ENCODE measurements around the gene ATP11A. TPM values are rescaled to one million over a fixed set of nuclear protein-coding genes. Genes with fewer than 3 reads are reported as not detected.

ATP11A gene
- total and polyA plus RNA-seq, 2 experiments from 2014 or later = 12.3 to 52.6 TPM

GRCh38 chr13:112687836-112688559, 1.8 kb upstream of the ATP11A start:
- H3K27me3 ChIP-seq (ENCODE audit: insufficient read depth) = peaks cover 12% of the 10 kb centered on the region
- H3K9me2 ChIP-seq (ENCODE audit: insufficient read depth) = no peaks in the 10 kb centered on the region
- H3F3A ChIP-seq (replicated peaks; ENCODE audit: low read depth) = peaks cover 4% of the 10 kb centered on the region; the same call in 1 of the 2 replicates
- Mint-ChIP-seq H3K4me1 (peaks cover 35% of the 10 kb centered on the region), H3K36me3 (ENCODE audit: low read depth) (no peaks in the 10 kb centered on the region; the same call in 2 of the 3 replicates), H3K9me3 (no peaks in the 10 kb centered on the region; the same call in 2 of the 3 replicates), H3K4me3 (no peak overlapping the region), H3K27me3 (ENCODE audit: insufficient read depth, low read depth, poor library complexity) (peaks cover 23% of the 10 kb centered on the region), H3K27ac (no peak overlapping the region)
- peaks cover 24% of the 10 kb centered on the region for H3K79me2 ChIP-seq (replicated peaks; ENCODE audit: insufficient read depth)
- H4K20me1 ChIP-seq (replicated peaks; ENCODE audit: insufficient read depth) = peaks cover 13% of the 10 kb centered on the region
- TF ChIP-seq EZH2 (IDR thresholded peaks at IDR 0.05; ENCODE audit: low read depth, unreplicated experiment) (no peak), ETS1 (IDR thresholded peaks at IDR 0.05) (no peak), JUNB (IDR thresholded peaks at IDR 0.05; ENCODE audit: unreplicated experiment) (no peak), REST (IDR thresholded peaks at IDR 0.05; ENCODE audit: unreplicated experiment) (no peak), ZNF462 (CRISPR knock-in tag; IDR thresholded peaks at IDR 0.05) (no peak), CTCF (conservative IDR thresholded peaks at IDR 0.05; ENCODE audit: low read depth in 2 of 2) (no peak), ZNF331 (CRISPR knock-in tag; IDR thresholded peaks at IDR 0.05; ENCODE audit: low read depth) (no peak), NANOG (IDR thresholded peaks at IDR 0.05; ENCODE audit: borderline replicate concordance) (no peak), CREB1 (CRISPR knock-in tag; IDR thresholded peaks at IDR 0.05; ENCODE audit: low read depth) (no peak), STAT1 (IDR thresholded peaks at IDR 0.05; ENCODE audit: unreplicated experiment) (no peak), POLR2AphosphoS5 (IDR thresholded peaks at IDR 0.05; ENCODE audit: low read depth) (no peak), ZNF114 (CRISPR knock-in tag; IDR thresholded peaks at IDR 0.05) (no peak), EZH2phosphoT487 (IDR thresholded peaks at IDR 0.05; ENCODE audit: unreplicated experiment) (no peak)
- ATAC-seq (no peak), DNase-seq (ENCODE audit: low spot score) (no peak)
- H3K27ac ChIP-seq (ENCODE audit: low read depth) = no peak overlapping the region
- no peak overlapping the region for H2AFZ ChIP-seq
- H3K36me3 ChIP-seq (ENCODE audit: insufficient read depth) = no peaks in the 10 kb centered on the region
- H3K4me2 ChIP-seq = peak overlapping the region; percentile 85; the same call in 1 of the 2 replicates
- H3K4me1 ChIP-seq (ENCODE audit: insufficient read depth) = peaks cover 28% of the 10 kb centered on the region
- no peak overlapping the region; the same call in 1 of the 2 replicates for H3K4me3 ChIP-seq

Measured in GM23338 (cell line).